Measurements from ENCODE around the gene SLC24A1.

The SLC24A1 gene

GRCh38 chr15:65642594-65642993 lies 20.9 kb downstream of the SLC24A1 start:
- H3K4me3 ChIP-seq (ENCODE audit: low read depth, low read length) = no peak overlapping the region
- TF ChIP-seq, protein P1, sequence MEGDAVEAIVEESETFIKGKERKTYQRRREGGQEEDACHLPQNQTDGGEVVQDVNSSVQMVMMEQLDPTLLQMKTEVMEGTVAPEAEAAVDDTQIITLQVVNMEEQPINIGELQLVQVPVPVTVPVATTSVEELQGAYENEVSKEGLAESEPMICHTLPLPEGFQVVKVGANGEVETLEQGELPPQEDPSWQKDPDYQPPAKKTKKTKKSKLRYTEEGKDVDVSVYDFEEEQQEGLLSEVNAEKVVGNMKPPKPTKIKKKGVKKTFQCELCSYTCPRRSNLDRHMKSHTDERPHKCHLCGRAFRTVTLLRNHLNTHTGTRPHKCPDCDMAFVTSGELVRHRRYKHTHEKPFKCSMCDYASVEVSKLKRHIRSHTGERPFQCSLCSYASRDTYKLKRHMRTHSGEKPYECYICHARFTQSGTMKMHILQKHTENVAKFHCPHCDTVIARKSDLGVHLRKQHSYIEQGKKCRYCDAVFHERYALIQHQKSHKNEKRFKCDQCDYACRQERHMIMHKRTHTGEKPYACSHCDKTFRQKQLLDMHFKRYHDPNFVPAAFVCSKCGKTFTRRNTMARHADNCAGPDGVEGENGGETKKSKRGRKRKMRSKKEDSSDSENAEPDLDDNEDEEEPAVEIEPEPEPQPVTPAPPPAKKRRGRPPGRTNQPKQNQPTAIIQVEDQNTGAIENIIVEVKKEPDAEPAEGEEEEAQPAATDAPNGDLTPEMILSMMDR (IDR thresholded peaks at IDR 0.05; ENCODE audit: low read depth, low read length) = no peak

GRCh38 chr15:65644282-65644681 lies 22.5 kb downstream of the SLC24A1 start:
- TF ChIP-seq, protein P1 (IDR thresholded peaks at IDR 0.05; ENCODE audit: low read depth, low read length) = no peak
- H3K4me3 ChIP-seq (ENCODE audit: low read depth, low read length) = no peak overlapping the region

DNA sequence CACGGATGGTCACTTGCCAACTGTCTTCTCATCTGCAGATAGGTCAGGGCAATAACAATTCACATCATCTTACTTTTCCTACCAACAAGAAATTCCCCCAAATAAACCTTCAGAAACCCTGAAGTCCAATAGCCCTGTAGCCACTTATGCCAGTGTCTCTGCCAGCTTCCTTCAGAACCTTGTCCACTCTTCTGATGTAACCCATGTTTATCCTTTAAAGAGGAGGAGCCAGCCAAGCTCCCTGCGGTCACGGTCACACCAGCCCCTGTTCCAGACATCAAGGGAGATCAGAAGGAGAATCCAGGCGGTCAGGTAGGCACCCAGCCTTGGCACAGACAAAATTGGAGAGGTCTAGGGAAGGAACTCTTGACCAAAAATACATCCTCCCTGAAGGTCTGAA lies 23.7 kb downstream of the SLC24A1 start:
- no peak overlapping the region for H3K4me3 ChIP-seq (ENCODE audit: low read depth, low read length)
- TF ChIP-seq, protein P1 (IDR thresholded peaks at IDR 0.05; ENCODE audit: low read depth, low read length) = no peak

DNA sequence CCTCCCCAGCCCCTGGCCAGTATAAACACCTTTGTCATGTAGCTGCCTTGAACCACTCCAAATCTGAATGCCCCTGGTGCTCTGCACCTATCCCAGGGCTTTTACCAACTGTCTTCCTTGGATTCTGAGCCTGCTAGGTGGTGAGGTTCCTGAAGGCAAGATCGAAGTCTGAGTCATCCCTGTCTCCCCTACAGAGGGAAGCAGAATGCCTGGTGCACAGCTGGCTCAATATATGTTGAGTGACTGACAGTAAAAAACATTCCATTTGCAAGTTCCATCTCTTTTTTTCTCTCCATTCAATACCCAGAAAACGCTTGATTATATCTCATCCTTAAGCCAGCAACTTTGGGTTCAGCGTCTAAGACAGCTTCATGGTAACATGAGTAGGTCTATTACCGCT lies 24.7 kb downstream of the SLC24A1 start:
- H3K4me3 ChIP-seq (ENCODE audit: low read depth, low read length) = no peak overlapping the region
- TF ChIP-seq, protein P1 (IDR thresholded peaks at IDR 0.05; ENCODE audit: low read depth, low read length) = no peak

DNA sequence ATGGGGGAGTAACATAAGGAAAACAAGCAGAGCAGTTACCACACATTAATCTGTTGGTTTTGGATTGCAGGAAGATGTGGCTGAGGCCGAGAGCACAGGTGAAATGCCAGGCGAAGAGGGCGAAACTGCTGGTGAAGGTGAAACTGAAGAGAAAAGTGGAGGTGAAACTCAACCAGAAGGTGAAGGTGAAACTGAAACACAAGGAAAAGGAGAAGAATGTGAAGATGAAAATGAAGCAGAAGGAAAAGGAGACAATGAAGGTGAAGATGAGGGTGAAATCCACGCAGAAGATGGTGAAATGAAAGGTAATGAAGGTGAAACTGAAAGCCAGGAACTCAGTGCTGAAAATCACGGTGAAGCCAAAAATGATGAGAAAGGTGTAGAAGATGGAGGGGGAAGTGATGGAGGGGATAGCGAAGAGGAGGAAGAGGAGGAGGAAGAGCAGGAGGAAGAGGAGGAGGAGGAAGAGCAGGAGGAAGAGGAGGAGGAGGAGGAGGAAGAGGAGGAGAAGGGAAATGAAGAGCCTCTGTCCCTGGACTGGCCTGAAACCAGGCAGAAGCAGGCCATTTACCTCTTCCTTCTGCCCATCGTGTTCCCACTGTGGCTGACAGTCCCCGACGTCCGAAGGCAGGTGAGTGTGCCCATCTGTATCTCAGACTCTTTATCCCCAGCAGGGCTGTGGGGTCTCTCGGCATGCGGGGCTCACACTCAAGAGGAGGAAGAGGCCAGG lies 28.7 kb downstream of the SLC24A1 start:
- TF ChIP-seq, protein P1 (IDR thresholded peaks at IDR 0.05; ENCODE audit: low read depth, low read length) = no peak
- H3K4me3 ChIP-seq (ENCODE audit: low read depth, low read length) = no peak overlapping the region

DNA sequence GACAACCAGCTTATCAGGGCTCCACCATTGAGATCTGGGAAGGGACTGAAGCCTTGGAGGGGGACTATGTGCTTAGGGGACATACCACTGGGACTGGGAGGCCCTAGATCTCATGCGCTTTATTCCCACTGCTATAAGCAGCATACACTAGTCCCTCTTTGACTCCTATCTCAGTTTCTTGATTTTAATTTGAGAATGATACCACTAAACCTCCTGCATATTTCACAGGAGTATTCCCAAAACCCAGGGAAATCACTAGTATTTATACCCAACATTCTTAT lies 29.2 kb downstream of the SLC24A1 start:
- no peak overlapping the region for H3K4me3 ChIP-seq (ENCODE audit: low read depth, low read length)
- TF ChIP-seq, protein P1 (IDR thresholded peaks at IDR 0.05; ENCODE audit: low read depth, low read length) = no peak

GRCh38 chr15:65651831-65652749 lies 30.4 kb downstream of the SLC24A1 start:
- TF ChIP-seq, protein P1 (IDR thresholded peaks at IDR 0.05; ENCODE audit: low read depth, low read length) = no peak
- no peak overlapping the region for H3K4me3 ChIP-seq (ENCODE audit: low read depth, low read length)
